Stomach (tissue), 4 donors: ENCODE data around the gene SF3B4.

Experiments
- EP300 ChIP-seq: sonication (generic); formaldehyde crosslinking; IDR thresholded peaks from one replicate; pipeline ENCODE4 v1.6.1; 2017; ENCODE audit warnings: antibody characterized with exemption
- TF ChIP-seq, protein P1 (sequence below), 7 experiments: fragments of 450-650 bp in 4 of 7; fragments of 200-600 bp in 3 of 7; sonication (generic) in 3 of 7; IDR thresholded peaks; one replicate each; pipeline ENCODE4 v1.5.1; 2016 to 2019; ENCODE audit warnings: antibody characterized with exemption in 7 of 7, control low read depth in 2 of 7, mild to moderate bottlenecking in 1 of 7

- TF ChIP-seq, protein P1, sequence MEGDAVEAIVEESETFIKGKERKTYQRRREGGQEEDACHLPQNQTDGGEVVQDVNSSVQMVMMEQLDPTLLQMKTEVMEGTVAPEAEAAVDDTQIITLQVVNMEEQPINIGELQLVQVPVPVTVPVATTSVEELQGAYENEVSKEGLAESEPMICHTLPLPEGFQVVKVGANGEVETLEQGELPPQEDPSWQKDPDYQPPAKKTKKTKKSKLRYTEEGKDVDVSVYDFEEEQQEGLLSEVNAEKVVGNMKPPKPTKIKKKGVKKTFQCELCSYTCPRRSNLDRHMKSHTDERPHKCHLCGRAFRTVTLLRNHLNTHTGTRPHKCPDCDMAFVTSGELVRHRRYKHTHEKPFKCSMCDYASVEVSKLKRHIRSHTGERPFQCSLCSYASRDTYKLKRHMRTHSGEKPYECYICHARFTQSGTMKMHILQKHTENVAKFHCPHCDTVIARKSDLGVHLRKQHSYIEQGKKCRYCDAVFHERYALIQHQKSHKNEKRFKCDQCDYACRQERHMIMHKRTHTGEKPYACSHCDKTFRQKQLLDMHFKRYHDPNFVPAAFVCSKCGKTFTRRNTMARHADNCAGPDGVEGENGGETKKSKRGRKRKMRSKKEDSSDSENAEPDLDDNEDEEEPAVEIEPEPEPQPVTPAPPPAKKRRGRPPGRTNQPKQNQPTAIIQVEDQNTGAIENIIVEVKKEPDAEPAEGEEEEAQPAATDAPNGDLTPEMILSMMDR (IDR thresholded peaks at IDR 0.05), result no peak
- no peak for TF ChIP-seq EP300
Measured at GRCh38 chr1:149925345-149925744, 2.3 kb downstream of the SF3B4 start.
